22Rv1 (cell line): ENCODE results near the gene ZBTB5.
"Not testable (repeated sequence)": the region's sequence is repeated elsewhere in the genome, so short reads cannot be mapped to it uniquely, and the experiment has no call there.

ENCODE experiments used
- CTCF ChIP-seq: fragments of 450-650 bp; IDR thresholded peaks from 2 replicates; pipeline ENCODE4 v1.5.1; 2017; ENCODE audit warnings: mild to moderate bottlenecking
- ZFX ChIP-seq: fragments of 450-650 bp; IDR thresholded peaks from 2 replicates; pipeline ENCODE4 v1.6.1; 2017; ENCODE audit warnings: antibody characterized with exemption, borderline replicate concordance

DNA sequence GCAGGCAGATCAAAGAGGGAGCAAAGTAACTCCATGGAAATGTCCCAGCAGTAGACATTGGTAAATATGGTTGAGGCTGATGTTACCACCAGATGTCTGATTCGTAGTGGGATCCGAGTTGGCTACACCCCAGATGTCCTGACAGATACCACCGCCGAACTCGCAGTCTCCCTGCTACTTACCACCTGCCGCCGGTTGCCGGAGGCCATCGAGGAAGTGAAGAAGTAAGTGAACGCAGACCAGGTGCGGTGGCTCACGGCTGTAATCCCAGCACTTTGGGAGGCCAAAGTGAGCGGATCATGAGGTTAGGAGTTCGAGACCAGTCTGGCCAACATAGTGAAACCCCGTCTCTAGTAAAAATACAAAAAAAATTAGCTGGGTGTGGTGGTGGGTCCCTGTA, 38.8 kb downstream of the ZBTB5 start:
- not testable (repeated sequence) for TF ChIP-seq CTCF, ZFX
